Kidney capillary endothelial cell (primary cell): ENCODE results near the gene ASB2.

Source experiments
- DNase-seq: peaks from one replicate; pipeline ENCODE4 v3.0.0-alpha.2; 2018; ENCODE audit warnings: low spot score

The ASB2 gene

GRCh38 chr14:93946541-93947090, 29.8 kb downstream of the ASB2 start:
- no peak for DNase-seq

- no peak for DNase-seq
Measured at GRCh38 chr14:93946104-93946503, 30.3 kb downstream of the ASB2 start.

DNA sequence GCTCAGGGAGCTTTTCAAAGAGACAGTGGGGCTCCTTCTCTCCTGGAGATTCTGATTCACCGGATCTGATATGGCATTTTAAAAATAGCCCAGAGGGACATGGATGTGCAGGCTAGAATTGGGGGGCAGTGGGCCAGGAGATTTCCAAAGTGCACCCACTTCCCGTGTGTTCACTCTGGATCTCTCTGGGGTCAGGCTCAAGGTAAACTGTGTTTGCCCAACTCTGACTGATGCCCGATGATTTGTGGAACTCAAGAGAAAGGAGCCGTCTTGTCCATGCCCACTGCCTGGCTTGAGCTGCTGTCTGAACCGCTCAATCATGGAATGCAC, 31.3 kb downstream of the ASB2 start:
- DNase-seq, result no peak

- DNase-seq, result no peak
Measured at GRCh38 chr14:93944348-93945069, 31.9 kb downstream of the ASB2 start.

DNA sequence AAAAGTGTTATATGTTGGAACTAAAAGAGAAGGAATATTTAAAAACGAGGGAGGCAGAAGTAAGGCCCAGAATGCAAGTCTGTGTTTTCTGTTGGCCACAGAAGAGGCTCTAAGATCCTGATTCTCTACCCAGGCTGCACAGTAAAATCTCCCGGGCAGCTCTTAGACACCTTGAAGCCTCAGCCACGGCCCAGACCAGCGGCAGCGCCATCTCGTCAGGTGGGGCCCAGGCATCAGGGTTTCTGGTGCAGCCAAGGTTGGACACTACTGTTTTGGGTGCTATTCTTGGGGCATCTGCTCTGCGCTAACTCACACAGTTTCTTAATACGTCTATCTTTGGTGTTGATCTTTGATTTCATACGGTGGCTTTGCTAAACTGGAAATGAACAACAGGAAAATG, 32.4 kb downstream of the ASB2 start:
- DNase-seq, result no peak

DNA sequence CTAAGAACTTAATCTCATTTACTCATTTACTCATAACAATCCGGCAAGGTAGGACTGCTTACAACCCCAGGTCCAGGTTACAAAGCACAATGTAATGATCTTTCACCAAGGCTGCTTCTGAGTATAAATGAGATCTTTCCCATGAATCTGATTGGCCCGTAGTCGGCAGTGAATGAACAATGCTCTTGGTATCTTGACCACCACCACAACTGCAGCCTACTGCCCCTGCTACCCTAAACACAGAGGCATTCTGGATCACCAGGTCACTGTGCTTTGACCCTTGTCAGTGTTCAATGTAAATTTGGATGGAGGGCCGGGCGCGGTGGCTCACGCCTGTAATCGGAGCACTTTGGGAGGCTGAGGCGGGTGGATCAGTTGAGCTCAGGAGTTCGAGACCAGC, 33.3 kb downstream of the ASB2 start:
- no peak for DNase-seq

DNA sequence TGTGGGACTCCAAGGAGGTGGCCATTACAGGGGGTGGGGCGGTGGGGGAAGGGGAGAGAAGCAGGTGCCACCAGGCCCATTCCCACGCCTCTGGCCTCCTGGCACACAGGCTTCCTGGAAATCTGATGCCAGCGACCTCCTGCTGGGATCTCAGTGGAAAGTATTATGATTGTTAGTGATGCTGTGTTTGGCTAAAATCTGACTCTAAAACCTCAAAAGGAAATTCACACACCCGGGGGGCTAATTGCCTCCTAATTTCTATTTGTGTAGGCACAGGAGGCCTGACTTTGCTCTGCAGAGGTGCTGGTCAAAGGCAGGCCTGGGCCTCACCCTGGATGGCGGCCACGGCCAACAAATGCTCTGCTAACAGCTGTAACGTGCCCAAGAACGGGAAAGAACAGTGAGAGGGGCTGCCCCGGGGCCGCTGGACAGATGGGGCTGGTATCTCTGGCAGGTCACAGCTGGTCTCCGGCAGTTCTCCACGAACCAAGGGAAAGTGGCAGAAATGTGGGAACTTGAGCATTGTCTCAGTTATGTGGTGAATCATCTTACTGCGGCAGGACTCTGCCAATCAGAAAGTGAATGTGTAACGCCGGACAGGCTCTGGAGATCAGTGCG, 35.0 kb downstream of the ASB2 start:
- DNase-seq, result no peak

DNA sequence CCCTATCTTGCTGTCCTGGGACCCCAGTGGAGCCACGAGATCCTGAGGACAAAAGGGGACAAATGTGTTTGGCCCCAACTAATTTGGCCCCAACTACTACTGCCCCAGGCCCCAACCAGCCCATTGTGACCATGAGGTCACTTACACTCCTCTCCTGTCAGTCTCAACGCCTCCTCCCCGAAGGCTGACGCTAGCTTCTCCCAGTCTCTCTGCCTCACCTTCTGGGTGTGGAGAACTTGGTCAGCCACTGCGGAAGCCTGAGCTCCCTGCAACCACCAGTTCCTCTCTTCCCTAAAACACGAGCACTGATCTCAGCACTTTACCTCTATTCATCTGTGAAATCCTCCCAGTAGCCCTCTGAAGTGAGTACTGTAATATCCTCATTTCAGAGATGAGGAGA, 35.9 kb downstream of the ASB2 start:
- DNase-seq, result no peak

GRCh38 chr14:93939304-93940229, 36.8 kb downstream of the ASB2 start:
- DNase-seq, result peak; percentile 73

GRCh38 chr14:93938751-93939303, 37.5 kb downstream of the ASB2 start:
- DNase-seq, result no peak

DNA sequence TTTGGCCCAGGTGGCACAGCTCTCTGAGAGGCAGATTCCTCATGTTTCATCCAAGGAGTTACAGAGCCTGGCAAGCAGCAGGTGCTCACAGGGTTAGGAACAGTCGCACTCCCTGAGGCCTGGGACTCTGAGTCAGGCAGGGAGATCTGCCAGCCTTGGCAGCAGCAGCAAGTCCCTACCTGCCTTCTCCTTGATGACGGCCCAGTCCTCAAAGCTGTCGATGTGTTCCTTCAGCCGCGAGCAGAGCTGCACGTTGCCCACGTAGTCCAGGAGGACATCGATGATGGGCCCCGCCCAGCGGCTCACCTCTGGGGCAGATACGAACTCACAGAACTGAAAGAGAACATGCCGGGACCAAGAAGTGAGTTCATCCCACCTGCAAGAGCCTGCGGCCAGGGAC, 38.9 kb downstream of the ASB2 start:
- DNase-seq, result no peak

DNA sequence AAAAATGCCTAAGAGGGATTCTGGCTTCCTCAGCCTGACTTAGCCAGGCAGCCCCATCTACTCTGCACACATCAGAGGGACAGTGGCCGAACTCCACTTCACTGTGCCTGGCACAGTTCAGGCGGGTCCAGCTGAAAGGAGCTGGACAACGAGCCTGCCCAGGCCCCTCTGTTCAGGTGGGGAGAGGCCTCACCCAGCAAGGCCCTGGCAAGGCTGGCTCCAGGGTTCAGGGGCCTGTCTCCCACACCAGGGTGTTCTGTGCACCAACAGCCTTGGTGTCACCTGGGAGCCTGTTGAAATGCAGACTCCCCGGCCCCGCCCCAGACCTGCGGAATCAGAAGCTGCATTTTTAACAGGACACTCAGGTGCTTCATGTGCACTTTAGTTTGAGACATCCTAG, 39.4 kb downstream of the ASB2 start:
- no peak for DNase-seq

DNA sequence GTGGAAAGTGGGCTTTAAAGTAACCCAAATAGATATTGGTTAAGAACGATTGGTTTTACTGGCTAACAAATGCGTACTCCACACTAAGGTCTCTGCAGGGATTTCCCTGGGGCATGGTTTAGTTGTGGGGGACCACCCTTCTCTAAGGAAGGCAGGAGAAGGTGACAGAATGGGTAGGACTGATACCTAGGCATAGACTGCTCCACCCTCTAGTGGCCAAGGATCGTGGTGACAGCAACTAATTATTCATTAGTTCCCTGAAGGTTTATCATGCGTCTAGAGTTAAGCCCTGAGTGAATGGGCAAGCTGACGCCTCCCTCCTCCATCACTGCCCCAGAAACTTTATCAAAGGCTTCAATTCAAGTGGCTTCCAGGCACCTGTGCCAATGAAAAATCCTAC, 40.1 kb downstream of the ASB2 start:
- DNase-seq, result peak; percentile 24

DNA sequence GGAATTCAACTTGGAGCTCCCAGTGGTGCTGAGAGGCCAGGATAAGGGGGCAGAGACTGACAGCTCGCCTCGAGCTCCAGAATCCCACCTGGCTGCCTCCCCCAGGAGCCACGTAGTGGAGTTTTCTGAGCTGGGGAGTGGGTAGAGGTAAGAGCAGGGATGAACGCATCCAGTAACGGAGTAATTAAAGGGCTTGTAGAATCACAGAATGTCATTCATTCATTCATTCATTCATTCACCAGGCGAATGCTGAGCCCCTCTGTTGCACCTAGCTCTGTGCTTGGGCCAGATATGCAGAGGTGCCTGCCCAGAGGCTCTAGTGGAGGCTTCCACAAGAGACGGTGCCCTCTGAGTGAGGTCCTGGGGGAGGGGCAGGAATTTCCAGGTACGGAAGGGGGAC, 41.2 kb downstream of the ASB2 start:
- DNase-seq, result no peak

GRCh38 chr14:93932642-93933041, 43.7 kb downstream of the ASB2 start:
- no peak for DNase-seq

GRCh38 chr14:93930989-93931307, 45.4 kb downstream of the ASB2 start:
- DNase-seq, result no peak

- no peak for DNase-seq
Measured at GRCh38 chr14:93930296-93930988, 45.9 kb downstream of the ASB2 start.

DNA sequence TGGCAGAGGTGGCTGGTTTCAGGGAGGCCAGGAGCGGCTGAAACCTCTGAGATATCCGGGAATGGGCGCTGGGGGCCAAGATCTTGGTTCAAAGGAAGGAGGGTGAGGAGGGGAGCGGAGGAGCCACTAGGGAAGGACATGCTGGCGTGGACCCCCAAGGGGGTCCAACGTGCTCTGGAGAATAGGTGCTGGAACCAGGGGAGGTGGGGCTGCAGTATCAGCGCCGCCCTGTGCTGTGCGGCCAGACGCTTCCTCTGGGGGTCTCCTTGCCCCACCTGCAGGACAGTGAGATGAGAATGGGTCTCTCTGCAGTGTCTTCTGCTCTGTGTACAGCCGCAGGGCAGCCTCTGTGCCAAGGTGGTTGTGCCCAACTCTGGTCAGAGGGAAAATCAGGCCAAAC, 46.7 kb downstream of the ASB2 start:
- no peak for DNase-seq

- DNase-seq, result no peak
Measured at GRCh38 chr14:93929048-93929535, 47.3 kb downstream of the ASB2 start.

DNA sequence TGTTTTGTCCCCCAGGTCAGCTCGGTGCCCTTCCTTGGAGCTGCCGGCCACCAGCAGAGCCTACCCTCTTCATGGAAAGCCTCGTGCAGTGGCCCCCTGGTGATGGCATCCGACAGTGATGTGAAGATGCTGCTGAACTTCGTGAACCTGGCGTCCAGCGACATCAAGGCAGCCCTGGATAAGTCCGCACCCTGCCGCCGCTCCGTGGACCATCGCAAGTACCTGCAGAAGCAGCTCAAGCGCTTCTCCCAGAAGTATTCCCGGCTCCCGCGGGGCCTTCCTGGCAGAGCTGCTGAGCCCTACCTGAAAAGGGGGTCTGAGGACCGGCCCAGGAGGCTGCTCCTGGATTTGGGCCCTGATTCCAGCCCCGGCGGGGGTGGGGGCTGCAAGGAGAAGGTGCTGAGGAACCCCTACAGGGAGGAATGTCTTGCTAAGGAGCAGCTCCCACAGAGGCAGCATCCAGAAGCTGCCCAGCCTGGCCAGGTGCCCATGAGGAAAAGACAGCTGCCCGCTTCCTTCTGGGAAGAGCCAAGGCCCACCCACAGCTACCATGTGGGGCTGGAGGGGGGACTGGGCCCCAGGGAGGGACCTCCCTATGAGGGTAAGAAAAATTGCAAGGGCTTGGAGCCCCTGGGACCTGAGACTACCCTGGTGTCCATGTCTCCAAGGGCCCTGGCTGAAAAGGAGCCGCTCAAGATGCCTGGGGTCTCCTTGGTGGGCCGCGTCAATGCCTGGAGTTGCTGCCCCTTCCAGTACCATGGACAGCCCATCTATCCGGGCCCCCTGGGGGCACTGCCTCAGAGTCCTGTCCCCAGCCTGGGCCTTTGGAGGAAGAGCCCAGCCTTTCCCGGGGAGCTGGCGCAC, 48.0 kb downstream of the ASB2 start:
- no peak for DNase-seq

DNA sequence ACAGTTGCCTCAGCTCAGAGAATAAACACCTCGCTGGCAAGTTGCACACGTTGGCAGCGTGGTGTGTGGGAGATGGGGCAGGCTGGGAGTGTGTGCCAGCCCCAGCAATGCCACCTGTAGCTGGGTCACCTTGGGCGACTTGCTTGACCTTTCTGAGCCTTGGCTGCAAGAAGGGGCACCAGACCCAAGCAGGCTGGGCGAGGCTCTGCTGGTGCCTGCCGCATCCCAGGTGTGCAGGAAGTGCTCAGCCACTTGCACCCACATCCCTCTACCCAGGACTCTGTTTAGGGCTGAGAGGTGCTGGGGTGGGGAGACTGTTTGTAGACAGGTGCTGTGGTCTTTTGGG, 48.6 kb downstream of the ASB2 start:
- no peak for DNase-seq
